AG08395 (cell line): ENCODE data around the gene ELF5.

ENCODE experiments used
- DNase-seq: peaks from one replicate; pipeline ENCODE4 v3.0.0; 2012; ENCODE audit warnings: mixed read lengths, low spot score

Gene ELF5

GRCh38 chr11:34451053-34451452 is 62.5 kb downstream of the ELF5 start:
- no peak for DNase-seq

GRCh38 chr11:34449013-34449412 is 64.6 kb downstream of the ELF5 start:
- DNase-seq = no peak

- no peak for DNase-seq
These were observed 65.2 kb downstream of the ELF5 start for GRCh38 chr11:34448223-34448994.

GRCh38 chr11:34447044-34447443 is 66.5 kb downstream of the ELF5 start:
- no peak for DNase-seq

GRCh38 chr11:34446386-34446785 is 67.2 kb downstream of the ELF5 start:
- DNase-seq = no peak

GRCh38 chr11:34445956-34446355 is 67.6 kb downstream of the ELF5 start:
- DNase-seq = no peak

- no peak for DNase-seq
These were observed 69.2 kb downstream of the ELF5 start for GRCh38 chr11:34444428-34444827.

GRCh38 chr11:34443136-34443535 is 70.5 kb downstream of the ELF5 start:
- no peak for DNase-seq

- DNase-seq = no peak
These were observed 71.8 kb downstream of the ELF5 start for GRCh38 chr11:34441814-34442213.

GRCh38 chr11:34439610-34440198 is 73.9 kb downstream of the ELF5 start:
- DNase-seq = no peak

- peak; percentile 99 for DNase-seq
These were observed 74.8 kb downstream of the ELF5 start, which contains the start of gene CAT for GRCh38 chr11:34438529-34439507. Gene CAT (plus strand): TSS chr11:34438934. CDS start chr11:34439014, 80 bp downstream.

- no peak for DNase-seq
These were observed 76.1 kb downstream of the ELF5 start for GRCh38 chr11:34437224-34438125.

GRCh38 chr11:34433899-34434298 is 79.7 kb downstream of the ELF5 start:
- no peak for DNase-seq

- DNase-seq = no peak
These were observed 80.8 kb downstream of the ELF5 start for GRCh38 chr11:34432822-34433221.

- no peak for DNase-seq
These were observed 81.6 kb downstream of the ELF5 start for GRCh38 chr11:34431979-34432378.
